Measurements from ENCODE around the gene DNAI4. TPM values are rescaled to one million over a fixed set of nuclear protein-coding genes. Genes with fewer than 3 reads are reported as not detected.

DNAI4 gene
- total RNA-seq, 2 experiments from 2014 or later: 1.9 to 10.2 TPM

DNA sequence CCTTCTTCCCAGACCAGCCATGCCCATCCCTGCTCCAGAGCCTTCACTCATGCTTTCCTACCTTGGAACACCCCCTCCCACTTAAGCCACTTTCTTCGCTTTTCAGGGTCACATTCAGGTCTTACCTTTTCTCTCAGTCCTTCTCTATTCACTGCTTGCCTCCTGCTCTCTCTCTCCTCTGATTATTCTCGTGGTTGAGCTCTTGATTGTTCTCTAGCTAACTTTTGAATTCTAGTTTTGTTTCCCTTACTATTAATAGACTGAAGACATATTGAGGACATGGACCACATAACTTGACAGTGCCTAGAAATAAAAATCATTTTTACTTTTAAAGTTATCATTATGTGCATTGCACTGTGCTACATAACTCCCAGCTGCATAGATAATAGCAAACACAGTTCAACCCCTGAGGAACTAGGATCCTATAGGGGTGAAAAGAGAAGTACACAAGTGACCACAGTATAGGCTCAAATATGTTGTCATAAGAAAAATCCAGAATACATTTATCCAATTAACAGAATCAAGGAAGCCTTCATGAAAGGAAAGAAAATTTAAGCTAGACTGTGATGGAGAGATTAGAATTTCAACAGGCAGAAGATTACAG lies 145.1 kb downstream of the DNAI4 start:
- peak overlapping the region; percentile 46; the same call in 1 of the 2 replicates for H2AFZ ChIP-seq (ENCODE audit: low read length)
- no peaks in the 10 kb centered on the region for H3K79me2 ChIP-seq (ENCODE audit: insufficient read depth, low read depth, low read length)
- peaks cover 21% of the 10 kb centered on the region for H3K4me1 ChIP-seq (ENCODE audit: insufficient read depth, low read length, poor library complexity, severe bottlenecking)
- POLR2A ChIA-PET: interaction anchor here (1.3 to 3.1 kb wide), 4 partner anchors 9 to 22 kb away, joined by 6 to 15 read pairs (median 7); no protein-coding TSS in a partner anchor
- BruUV-seq (replicated peaks): no TSS peak
- TF ChIP-seq EZH2phosphoT487 (IDR thresholded peaks at IDR 0.05; ENCODE audit: borderline replicate concordance, low read depth, low read length): no peak
- TF ChIP-seq, protein P1, sequence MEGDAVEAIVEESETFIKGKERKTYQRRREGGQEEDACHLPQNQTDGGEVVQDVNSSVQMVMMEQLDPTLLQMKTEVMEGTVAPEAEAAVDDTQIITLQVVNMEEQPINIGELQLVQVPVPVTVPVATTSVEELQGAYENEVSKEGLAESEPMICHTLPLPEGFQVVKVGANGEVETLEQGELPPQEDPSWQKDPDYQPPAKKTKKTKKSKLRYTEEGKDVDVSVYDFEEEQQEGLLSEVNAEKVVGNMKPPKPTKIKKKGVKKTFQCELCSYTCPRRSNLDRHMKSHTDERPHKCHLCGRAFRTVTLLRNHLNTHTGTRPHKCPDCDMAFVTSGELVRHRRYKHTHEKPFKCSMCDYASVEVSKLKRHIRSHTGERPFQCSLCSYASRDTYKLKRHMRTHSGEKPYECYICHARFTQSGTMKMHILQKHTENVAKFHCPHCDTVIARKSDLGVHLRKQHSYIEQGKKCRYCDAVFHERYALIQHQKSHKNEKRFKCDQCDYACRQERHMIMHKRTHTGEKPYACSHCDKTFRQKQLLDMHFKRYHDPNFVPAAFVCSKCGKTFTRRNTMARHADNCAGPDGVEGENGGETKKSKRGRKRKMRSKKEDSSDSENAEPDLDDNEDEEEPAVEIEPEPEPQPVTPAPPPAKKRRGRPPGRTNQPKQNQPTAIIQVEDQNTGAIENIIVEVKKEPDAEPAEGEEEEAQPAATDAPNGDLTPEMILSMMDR (conservative IDR thresholded peaks at IDR 0.05; ENCODE audit: low read length): no peak
- no peaks in the 10 kb centered on the region; the same call in 1 of the 2 replicates for H3K36me3 ChIP-seq (ENCODE audit: insufficient read depth, low read length)
- no peak overlapping the region for H3K4me3 ChIP-seq (ENCODE audit: low read depth, low read length, poor library complexity, severe bottlenecking)
- H4K20me1 ChIP-seq (ENCODE audit: insufficient read depth, low read length): no peaks in the 10 kb centered on the region
- H3K9me2 ChIP-seq (ENCODE audit: insufficient read depth, low read length): no peaks in the 10 kb centered on the region
- H3K4me2 ChIP-seq (ENCODE audit: low read length): no peak overlapping the region; the same call in 1 of the 2 replicates
- DNase-seq (ENCODE audit: low spot score): no peak
- no peak overlapping the region for H3K27ac ChIP-seq (ENCODE audit: low read depth, low read length, poor library complexity, severe bottlenecking)
- intact Hi-C loops (cut with micrococcal nuclease; ENCODE audit: unreplicated experiment): no loop called here
- peaks cover 5% of the 10 kb centered on the region; the same call in 1 of the 2 replicates for H3K9me3 ChIP-seq (ENCODE audit: low read length)
- CTCF ChIA-PET (ENCODE audit: unreplicated experiment): no interaction called here

DNA sequence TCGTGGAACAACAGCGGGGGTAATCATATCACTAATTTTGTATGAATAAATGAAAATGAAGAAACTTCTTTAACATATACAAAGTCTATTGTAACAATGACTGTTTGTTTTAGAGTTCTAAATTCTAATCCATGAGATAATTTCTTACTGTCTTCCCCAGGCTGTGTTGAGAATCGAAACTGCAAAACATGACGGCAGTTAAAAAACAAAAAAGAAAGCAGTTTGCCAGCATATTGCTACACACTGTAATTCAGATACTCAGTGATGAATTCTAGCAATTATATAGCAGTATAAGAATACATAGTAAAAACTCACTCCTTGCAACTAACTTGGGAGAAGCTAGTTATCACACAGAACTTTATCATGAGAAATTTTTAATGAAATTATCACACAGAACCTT lies 145.7 kb downstream of the DNAI4 start:
- H3K4me3 ChIP-seq (ENCODE audit: low read depth, low read length, poor library complexity, severe bottlenecking): no peak overlapping the region
- no peak overlapping the region for H3K27ac ChIP-seq (ENCODE audit: low read depth, low read length, poor library complexity, severe bottlenecking)
- H3K4me2 ChIP-seq (ENCODE audit: low read length): no peak overlapping the region; the same call in 1 of the 2 replicates
- intact Hi-C loops (cut with micrococcal nuclease; ENCODE audit: unreplicated experiment): no loop called here
- no peaks in the 10 kb centered on the region for H3K79me2 ChIP-seq (ENCODE audit: insufficient read depth, low read depth, low read length)
- ChIA-PET POLR2A (interaction anchor here (1.3 to 3.1 kb wide), 5 partner anchors 9 to 141 kb away, joined by 4 to 15 read pairs (median 6); no protein-coding TSS in a partner anchor), CTCF (ENCODE audit: unreplicated experiment) (no interaction called here)
- no TSS peak for BruUV-seq (replicated peaks)
- peaks cover 5% of the 10 kb centered on the region; the same call in 1 of the 2 replicates for H3K9me3 ChIP-seq (ENCODE audit: low read length)
- H2AFZ ChIP-seq (ENCODE audit: low read length): peak overlapping the region; percentile 46; the same call in 1 of the 2 replicates
- no peak for DNase-seq (ENCODE audit: low spot score)
- peaks cover 26% of the 10 kb centered on the region for H3K4me1 ChIP-seq (ENCODE audit: insufficient read depth, low read length, poor library complexity, severe bottlenecking)
- TF ChIP-seq, protein P1 (conservative IDR thresholded peaks at IDR 0.05; ENCODE audit: low read length): no peak
- no peak for TF ChIP-seq EZH2phosphoT487 (IDR thresholded peaks at IDR 0.05; ENCODE audit: borderline replicate concordance, low read depth, low read length)
- no peaks in the 10 kb centered on the region for H3K9me2 ChIP-seq (ENCODE audit: insufficient read depth, low read length)
- H3K36me3 ChIP-seq (ENCODE audit: insufficient read depth, low read length): no peaks in the 10 kb centered on the region; the same call in 1 of the 2 replicates
- no peaks in the 10 kb centered on the region for H4K20me1 ChIP-seq (ENCODE audit: insufficient read depth, low read length)

DNA sequence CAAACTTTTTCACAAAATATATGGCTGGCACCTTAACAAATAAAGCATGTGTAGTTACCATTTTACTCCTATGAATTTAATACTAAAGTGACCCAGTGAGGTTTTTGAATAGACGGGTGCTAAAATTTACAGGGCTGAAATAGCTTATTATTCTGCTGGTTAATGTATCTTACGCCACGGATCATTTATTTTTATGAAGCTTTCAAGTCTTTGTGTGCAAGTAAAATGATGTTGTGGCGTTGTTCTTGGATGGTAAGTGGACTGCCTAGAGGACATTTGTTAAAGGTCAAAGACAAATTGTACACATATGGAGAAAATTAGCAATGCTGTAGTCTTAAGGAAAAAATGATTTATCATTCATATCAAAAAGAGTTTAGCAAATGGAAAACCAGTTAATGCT lies 146.4 kb downstream of the DNAI4 start:
- POLR2A ChIA-PET: interaction anchor here (0.5 to 3.1 kb wide), 9 partner anchors 10 to 662 kb away, joined by 3 to 15 read pairs (median 3); no protein-coding TSS in a partner anchor
- Histone ChIP-seq H3K27ac (ENCODE audit: low read depth, low read length, poor library complexity, severe bottlenecking) (no peak overlapping the region), H3K4me2 (ENCODE audit: low read length) (peak overlapping the region; percentile 47; the same call in 1 of the 2 replicates), H3K9me2 (ENCODE audit: insufficient read depth, low read length) (no peaks in the 10 kb centered on the region), H4K20me1 (ENCODE audit: insufficient read depth, low read length) (no peaks in the 10 kb centered on the region), H2AFZ (ENCODE audit: low read length) (peak overlapping the region; percentile 75; the same call in 1 of the 2 replicates), H3K79me2 (ENCODE audit: insufficient read depth, low read depth, low read length) (no peaks in the 10 kb centered on the region), H3K4me1 (ENCODE audit: insufficient read depth, low read length, poor library complexity, severe bottlenecking) (peaks cover 31% of the 10 kb centered on the region), H3K4me3 (ENCODE audit: low read depth, low read length, poor library complexity, severe bottlenecking) (no peak overlapping the region), H3K9me3 (ENCODE audit: low read length) (peaks cover 5% of the 10 kb centered on the region; the same call in 1 of the 2 replicates), H3K36me3 (ENCODE audit: insufficient read depth, low read length) (no peaks in the 10 kb centered on the region; the same call in 1 of the 2 replicates)
- BruUV-seq (replicated peaks): no TSS peak
- TF ChIP-seq, protein P1 (conservative IDR thresholded peaks at IDR 0.05; ENCODE audit: low read length): no peak
- TF ChIP-seq EZH2phosphoT487 (IDR thresholded peaks at IDR 0.05; ENCODE audit: borderline replicate concordance, low read depth, low read length): no peak
- intact Hi-C loops (cut with micrococcal nuclease; ENCODE audit: unreplicated experiment): no loop called here
- DNase-seq (ENCODE audit: low spot score): no peak
- CTCF ChIA-PET (ENCODE audit: unreplicated experiment): no interaction called here
